H9 (cell line): Measurements from ENCODE around the gene GGA3. TPM values are rescaled to one million over a fixed set of nuclear protein-coding genes. Genes with fewer than 3 reads are reported as not detected.

Experiments used
- DNase-seq: peaks from one replicate; pipeline ENCODE4 v3.0.0-alpha.2; 2017
- H2AFZ ChIP-seq: one replicate; pipeline ENCODE4 v1.6.1; 2013; ENCODE audit warnings: mild to moderate bottlenecking, low read length, control low read depth, moderate library complexity
- H2AK5ac ChIP-seq: 2 replicates; pipeline ENCODE4 v1.6.1; 2013; ENCODE audit warnings: low read length, control low read depth, mixed read lengths; ENCODE audit not compliant: insufficient read length
- H2BK120ac ChIP-seq: one replicate; pipeline ENCODE4 v1.6.1; 2013; ENCODE audit warnings: low read depth, mild to moderate bottlenecking, low read length, control low read depth, inconsistent platforms; ENCODE audit not compliant: poor library complexity, severe bottlenecking
- H2BK12ac ChIP-seq: 2 replicates; pipeline ENCODE4 v1.6.1; 2013; ENCODE audit warnings: low read length, control low read depth, mixed read lengths, low read depth; ENCODE audit not compliant: insufficient read length
- H2BK15ac ChIP-seq: 2 replicates; pipeline ENCODE4 v1.6.1; 2013; ENCODE audit warnings: low read depth, low read length, control low read depth
- H2BK20ac ChIP-seq: one replicate; pipeline ENCODE4 v1.6.1; 2013; ENCODE audit warnings: low read depth, mild to moderate bottlenecking, low read length, control low read depth, inconsistent platforms; ENCODE audit not compliant: poor library complexity, severe bottlenecking
- H2BK5ac ChIP-seq: 2 replicates; pipeline ENCODE4 v1.6.1; 2013; ENCODE audit warnings: low read length, control low read depth, mixed read lengths; ENCODE audit not compliant: insufficient read length
- H3K14ac ChIP-seq: 2 replicates; pipeline ENCODE4 v1.6.1; 2013; ENCODE audit warnings: low read length, control low read depth; ENCODE audit not compliant: insufficient read depth
- H3K18ac ChIP-seq: 2 replicates; pipeline ENCODE4 v1.6.1; 2013; ENCODE audit warnings: low read depth, mild to moderate bottlenecking, mixed read lengths, low read length, control low read depth; ENCODE audit not compliant: insufficient read length
- H3K23ac ChIP-seq: 2 replicates; pipeline ENCODE4 v1.6.1; 2013; ENCODE audit warnings: low read length, control low read depth, mixed read lengths, low read depth; ENCODE audit not compliant: insufficient read length
- H3K23me2 ChIP-seq: 2 replicates; pipeline ENCODE4 v1.6.1; 2013; ENCODE audit warnings: low read depth, mild to moderate bottlenecking, mixed read lengths, low read length, control low read depth; ENCODE audit not compliant: insufficient read length, poor library complexity, severe bottlenecking
- H3K27ac ChIP-seq: 2 replicates; pipeline ENCODE4 v1.5.1; 2013; ENCODE audit warnings: low read length, control low read depth, mixed read lengths, low read depth; ENCODE audit not compliant: insufficient read length
- H3K27me3 ChIP-seq: 2 replicates; pipeline ENCODE4 v1.6.1; 2013; ENCODE audit warnings: low read length, control low read depth, inconsistent platforms; ENCODE audit not compliant: insufficient read depth
- H3K4ac ChIP-seq: 2 replicates; pipeline ENCODE4 v1.6.1; 2013; ENCODE audit warnings: low read depth, mild to moderate bottlenecking, control low read depth, inconsistent platforms, low read length, moderate library complexity
- H3K4me1 ChIP-seq: 2 replicates; pipeline ENCODE4 v1.6.1; 2013; ENCODE audit warnings: low read length, control low read depth, inconsistent platforms; ENCODE audit not compliant: insufficient read depth
- H3K4me2 ChIP-seq: 2 replicates; pipeline ENCODE4 v1.6.1; 2013; ENCODE audit warnings: low read length, control low read depth, mixed read lengths; ENCODE audit not compliant: insufficient read length, insufficient read depth
- H3K56ac ChIP-seq: 2 replicates; pipeline ENCODE4 v1.6.1; 2013; ENCODE audit warnings: low read depth, mild to moderate bottlenecking, mixed read lengths, low read length, control low read depth; ENCODE audit not compliant: insufficient read length
- H3K79me1 ChIP-seq: 2 replicates; pipeline ENCODE4 v1.6.1; 2013; ENCODE audit warnings: low read depth, mild to moderate bottlenecking, moderate library complexity, low read length, control low read depth, inconsistent platforms; ENCODE audit not compliant: insufficient read depth, poor library complexity, severe bottlenecking
- H3K79me2 ChIP-seq: 2 replicates; pipeline ENCODE4 v1.6.1; 2013; ENCODE audit warnings: low read length, control low read depth, inconsistent platforms; ENCODE audit not compliant: insufficient read depth
- H3K9ac ChIP-seq: 2 replicates; pipeline ENCODE4 v1.6.1; 2013; ENCODE audit warnings: low read length, control low read depth, mixed read lengths; ENCODE audit not compliant: insufficient read length; ENCODE audit errors: extremely low read depth
- H3K9me3 ChIP-seq: one replicate; pipeline ENCODE4 v1.6.1; 2013; ENCODE audit warnings: low read depth, low read length, inconsistent platforms; ENCODE audit not compliant: control insufficient read depth
- H3T11ph ChIP-seq: one replicate; pipeline ENCODE4 v1.6.1; 2013; ENCODE audit warnings: mild to moderate bottlenecking, low read length, control low read depth, inconsistent platforms
- H4K20me1 ChIP-seq: one replicate; pipeline ENCODE4 v1.6.1; 2013; ENCODE audit not compliant: control insufficient read depth, insufficient read length, insufficient read depth
- H4K5ac ChIP-seq: 2 replicates; pipeline ENCODE4 v1.6.1; 2013; ENCODE audit warnings: low read depth, mild to moderate bottlenecking, mixed read lengths, low read length, control low read depth; ENCODE audit not compliant: insufficient read length
- H4K8ac ChIP-seq: replicated peaks from 2 replicates; pipeline ENCODE4 v1.6.1; 2013; ENCODE audit warnings: low read length, control low read depth, mixed read lengths, low read depth; ENCODE audit not compliant: insufficient read length
- H4K91ac ChIP-seq: 2 replicates; pipeline ENCODE4 v1.6.1; 2013; ENCODE audit warnings: low read depth, mild to moderate bottlenecking, moderate library complexity, mixed read lengths, low read length, control low read depth; ENCODE audit not compliant: insufficient read length
- H3K27ac Mint-ChIP-seq, 3 experiments: 2 replicates in 2 of 3; 3 replicates in 1 of 3; pipeline ENCODE4 v1.8.0; 2020 to 2021; ENCODE audit warnings: mixed read lengths in 3 of 3, mild to moderate bottlenecking in 1 of 3, moderate library complexity in 1 of 3
- H3K27me3 Mint-ChIP-seq: 2 replicates; pipeline ENCODE4 v1.8.0; 2021; ENCODE audit warnings: low read depth, mild to moderate bottlenecking, moderate library complexity, mixed read lengths
- H3K36me3 Mint-ChIP-seq, 3 experiments: 2 replicates in 2 of 3; 3 replicates in 1 of 3; pipeline ENCODE4 v1.8.0; 2020 to 2021; ENCODE audit warnings: low read depth in 3 of 3, mixed read lengths in 3 of 3; ENCODE audit not compliant: insufficient read depth in 1 of 3
- H3K4me1 Mint-ChIP-seq, 2 experiments: 2 replicates each; pipeline ENCODE4 v1.8.0; 2020; ENCODE audit warnings: mixed read lengths in 2 of 2
- H3K4me3 Mint-ChIP-seq, 2 experiments: 2 replicates in 1 of 2; 3 replicates in 1 of 2; pipeline ENCODE4 v1.8.0; 2020 to 2021; ENCODE audit warnings: mild to moderate bottlenecking in 2 of 2, mixed read lengths in 2 of 2, moderate library complexity in 1 of 2
- H3K9me3 Mint-ChIP-seq, 2 experiments: 2 replicates in 1 of 2; 3 replicates in 1 of 2; pipeline ENCODE4 v1.8.0; 2020; ENCODE audit warnings: mild to moderate bottlenecking in 2 of 2, mixed read lengths in 2 of 2, moderate library complexity in 1 of 2
- CTCF ChIP-seq: fragments of 200-600 bp; sonication (generic); conservative IDR thresholded peaks from 3 replicates; pipeline ENCODE4 v1.8.0; 2021; ENCODE audit warnings: antibody characterized with exemption, mild to moderate bottlenecking
- WGBS: extraction: QIAGEN DNeasy Blood & Tissue Kit; methylation state at CpG from one replicate; pipeline ENCODE4 v1.1.7; 2013; ENCODE audit warnings: missing lambda C conversion rate, low lambda C conversion rate, mixed read lengths; ENCODE audit not compliant: insufficient read length; ENCODE audit errors: extremely low coverage; 5-methylcytosine and 5-hydroxymethylcytosine counted together
- total RNA-seq: library from RNA; stranded (reverse); gene quantifications from 2 replicates; pipeline ENCODE4 v1.2.1, GENCODE V29; 2021

GGA3 gene
- total RNA-seq, 1 experiment from 2014 or later, result 50.3 TPM

DNA sequence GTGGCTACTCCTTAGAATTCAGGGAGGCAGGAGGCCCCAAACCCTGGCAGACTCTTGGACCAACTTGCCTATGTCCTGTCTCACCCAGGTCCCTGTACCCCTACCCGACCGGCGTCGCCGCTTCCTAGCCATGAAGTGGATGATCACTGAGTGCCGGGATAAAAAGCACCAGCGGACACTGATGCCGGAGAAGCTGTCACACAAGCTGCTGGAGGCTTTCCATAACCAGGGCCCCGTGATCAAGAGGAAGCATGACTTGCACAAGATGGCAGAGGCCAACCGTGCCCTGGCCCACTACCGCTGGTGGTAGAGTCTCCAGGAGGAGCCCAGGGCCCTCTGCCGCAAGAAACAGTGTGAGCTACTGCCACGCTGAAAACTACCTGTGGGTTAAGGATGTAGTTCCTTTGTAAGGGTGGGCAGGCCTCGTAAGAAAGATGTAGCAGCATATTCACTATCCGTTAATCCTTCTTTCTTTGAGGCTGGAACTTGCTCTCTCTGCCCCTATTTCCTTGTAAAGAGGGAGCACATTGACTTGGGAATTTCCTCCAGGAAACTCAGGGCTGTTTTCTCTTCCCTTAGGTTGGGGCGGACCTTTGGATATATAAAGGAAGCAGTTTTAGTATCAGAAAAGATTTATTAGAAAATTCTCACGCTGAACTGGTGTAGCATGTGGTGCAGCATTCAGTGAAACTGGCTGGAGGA lies 4.4 kb upstream of the GGA3 start:
- Histone ChIP-seq H2BK120ac (no peak overlapping the region), H2AFZ (no peak overlapping the region), H3K79me2 (peaks cover 4% of the 10 kb centered on the region; the same call in 1 of the 2 replicates), H3K56ac (no peak overlapping the region), H3K4me2 (no peak overlapping the region), H2BK12ac (no peak overlapping the region), H4K5ac (no peak overlapping the region), H3K9me3 (no peaks in the 10 kb centered on the region), H4K91ac (no peak overlapping the region), H3K23ac (no peak overlapping the region), H3K27me3 (no peaks in the 10 kb centered on the region), H3K4ac (no peak overlapping the region), H3K4me1 (no peaks in the 10 kb centered on the region), H2BK15ac (no peak overlapping the region), H2BK20ac (no peak overlapping the region), H2BK5ac (no peak overlapping the region), H4K20me1 (no peaks in the 10 kb centered on the region), H3K27ac (no peak overlapping the region), H3K79me1 (no peaks in the 10 kb centered on the region), H3T11ph (no peak overlapping the region), H3K9ac (no peak overlapping the region), H2AK5ac (no peak overlapping the region), H3K23me2 (peaks cover 14% of the 10 kb centered on the region), H3K18ac (no peak overlapping the region), H3K14ac (no peak overlapping the region), H4K8ac (no peak overlapping the region)
- TF ChIP-seq CTCF, result no peak
- Mint-ChIP-seq H3K36me3 (peaks cover 8 to 50% (median 50%) of the 10 kb centered on the region in 3 experiments; a peak in 6 of 7 replicates), H3K4me1 (peaks cover 23 to 30% of the 10 kb centered on the region in 2 experiments), H3K27me3 (no peaks in the 10 kb centered on the region; the same call in 1 of the 2 replicates), H3K9me3 (no peaks in the 10 kb centered on the region), H3K27ac (no peak overlapping the region), H3K4me3 (no peak overlapping the region)
- no peak for DNase-seq
- no CpG with 5 or more reads among the region's 17 CpGs for WGBS
